K562 (cell line): Measurements from ENCODE around the gene SRRT. TPM values are rescaled to one million over a fixed set of nuclear protein-coding genes. Genes with fewer than 3 reads are reported as not detected.

Experiments
- ATF7 ChIP-seq: fragments of 450-650 bp; IDR thresholded peaks from 2 replicates; pipeline ENCODE4 v1.7.1; 2014; ENCODE audit warnings: mild to moderate bottlenecking, moderate library complexity
- CHD2 ChIP-seq: IDR thresholded peaks from 2 replicates; pipeline ENCODE4 v1.6.1; 2011; ENCODE audit warnings: low read depth, low read length
- FOXA3 ChIP-seq, 2 experiments: fragments of 450-650 bp in 1 of 2; sonication (generic) in 1 of 2; formaldehyde crosslinking; IDR thresholded peaks in 1 of 2; conservative IDR thresholded peaks in 1 of 2; 2 replicates each; pipeline versions ENCODE4 v1.4.0 to v1.8.0; 2020 to 2022; ENCODE audit warnings: mild to moderate bottlenecking in 2 of 2, missing genetic modification reagents in 1 of 2
- KHSRP ChIP-seq: fragments of 450-650 bp; IDR thresholded peaks from 2 replicates; pipeline ENCODE4 v1.6.1; 2017
- KLF1 ChIP-seq: fragments of 450-650 bp; IDR thresholded peaks from 2 replicates; pipeline ENCODE4 v1.6.1; 2016; ENCODE audit warnings: missing genetic modification characterization, missing compliant biosample characterization
- NR1H2 ChIP-seq: sonication (generic); formaldehyde crosslinking; IDR thresholded peaks from 2 replicates; pipeline ENCODE4 v1.4.0; 2020; ENCODE audit warnings: mild to moderate bottlenecking, missing genetic modification reagents
- NR2C1 ChIP-seq, 2 experiments: fragments of 450-650 bp; IDR thresholded peaks; 2 replicates each; pipeline ENCODE4 v1.6.1; 2017; ENCODE audit warnings: mild to moderate bottlenecking in 2 of 2, antibody characterized with exemption in 1 of 2, inconsistent platforms in 1 of 2, missing compliant biosample characterization in 1 of 2, missing genetic modification characterization in 1 of 2
- NUFIP1 ChIP-seq: fragments of 450-650 bp; IDR thresholded peaks from 2 replicates; pipeline ENCODE4 v1.6.1; 2018; ENCODE audit not compliant: partially characterized antibody
- POLR3A ChIP-seq: IDR thresholded peaks from 2 replicates; pipeline ENCODE4 v1.6.1; 2011; ENCODE audit warnings: borderline replicate concordance, mild to moderate bottlenecking, moderate library complexity; ENCODE audit not compliant: insufficient read length, insufficient read depth; ENCODE audit errors: extremely low read depth
- SMAD1 ChIP-seq: fragments of 150-350 bp; IDR thresholded peaks from 2 replicates; pipeline ENCODE4 v1.6.1; 2014; ENCODE audit warnings: low read length, low read depth; ENCODE audit not compliant: partially characterized antibody
- SMARCA5 ChIP-seq: fragments of 450-650 bp; IDR thresholded peaks from 2 replicates; pipeline ENCODE4 v1.6.1; 2016
- SP2 ChIP-seq: IDR thresholded peaks from 2 replicates; pipeline ENCODE4 v1.6.1; 2011; ENCODE audit warnings: mild to moderate bottlenecking, low read depth, low read length, moderate library complexity; ENCODE audit not compliant: poor library complexity, severe bottlenecking; ENCODE audit errors: extremely low read depth
- ZFX ChIP-seq: sonication (generic); formaldehyde crosslinking; IDR thresholded peaks from 2 replicates; pipeline ENCODE4 v1.8.0; 2022; ENCODE audit warnings: mild to moderate bottlenecking, missing genetic modification reagents, moderate library complexity
- polyA plus RNA-seq, 8 experiments: library from polyadenylated mRNA; depleted of rRNA in 4 of 8; stranded (reverse) in 5 of 8; unstranded in 3 of 8; fragments of >200 nt; fragmentation: Nextera tagmentation in 2 of 8; fragmentation: Illumina TruSeq in 1 of 8; extraction: Ambion mirVana in 2 of 8; extraction: Trizol in 1 of 8; gene quantifications; 2 replicates each; pipeline versions ENCODE4 v1.2.1 to v1.2.3, GENCODE V29; 2011 to 2014; ENCODE audit warnings: inconsistent platforms in 1 of 8, missing spikeins in 1 of 8
- total RNA-seq, 7 experiments: library from RNA; depleted of rRNA in 6 of 7; stranded (reverse); fragments of >200 nt in 6 of 7; fragmentation: Illumina TruSeq in 2 of 7; extraction: Trizol in 2 of 7; gene quantifications; 2 replicates each; pipeline versions ENCODE4 v1.2.1 to v1.2.3, GENCODE V29; 2011 to 2021; ENCODE audit warnings: low replicate concordance in 1 of 7
- TF ChIP-seq, protein P1 (sequence below): conservative IDR thresholded peaks from 2 replicates; pipeline ENCODE4 v1.6.1; 2011; ENCODE audit warnings: low read depth, mild to moderate bottlenecking, low read length; ENCODE audit not compliant: control insufficient read depth
- TF ChIP-seq, protein P2 (sequence below): fragments of 450-650 bp; formaldehyde crosslinking; IDR thresholded peaks from 2 replicates; pipeline ENCODE4 v1.4.0; 2020; ENCODE audit warnings: mild to moderate bottlenecking, mixed read lengths
- TF ChIP-seq, protein P3 (sequence below), 3 experiments: fragments of 200-800 bp in 1 of 3; fragments of 250-450 bp in 1 of 3; fragments of 450-650 bp in 1 of 3; sonication (Bioruptor Pico) in 1 of 3; sonication (Bioruptor generic) in 1 of 3; formaldehyde crosslinking in 1 of 3; IDR thresholded peaks; 2 replicates each; pipeline versions ENCODE4 v1.6.1 to v1.8.0; 2016 to 2022; ENCODE audit warnings: mild to moderate bottlenecking in 2 of 3, missing genetic modification characterization in 2 of 3, missing compliant biosample characterization in 1 of 3, moderate library complexity in 1 of 3
- TF ChIP-seq, protein P4 (sequence below): fragments of 250-450 bp; sonication (Bioruptor Pico); IDR thresholded peaks from 2 replicates; pipeline ENCODE4 v1.5.1; 2021; ENCODE audit warnings: mild to moderate bottlenecking
- TF ChIP-seq, protein P5 (sequence below): sonication (generic); formaldehyde crosslinking; IDR thresholded peaks from 2 replicates; pipeline ENCODE4 v1.8.0; 2022; ENCODE audit warnings: mild to moderate bottlenecking, missing genetic modification reagents

The SRRT gene
- total and polyA plus RNA-seq, 9 of the 15 experiments (the other 6 are each of a cell fraction or from before 2014, with no cell fraction given), result 10.3 to 263 (median 84.4) TPM

DNA sequence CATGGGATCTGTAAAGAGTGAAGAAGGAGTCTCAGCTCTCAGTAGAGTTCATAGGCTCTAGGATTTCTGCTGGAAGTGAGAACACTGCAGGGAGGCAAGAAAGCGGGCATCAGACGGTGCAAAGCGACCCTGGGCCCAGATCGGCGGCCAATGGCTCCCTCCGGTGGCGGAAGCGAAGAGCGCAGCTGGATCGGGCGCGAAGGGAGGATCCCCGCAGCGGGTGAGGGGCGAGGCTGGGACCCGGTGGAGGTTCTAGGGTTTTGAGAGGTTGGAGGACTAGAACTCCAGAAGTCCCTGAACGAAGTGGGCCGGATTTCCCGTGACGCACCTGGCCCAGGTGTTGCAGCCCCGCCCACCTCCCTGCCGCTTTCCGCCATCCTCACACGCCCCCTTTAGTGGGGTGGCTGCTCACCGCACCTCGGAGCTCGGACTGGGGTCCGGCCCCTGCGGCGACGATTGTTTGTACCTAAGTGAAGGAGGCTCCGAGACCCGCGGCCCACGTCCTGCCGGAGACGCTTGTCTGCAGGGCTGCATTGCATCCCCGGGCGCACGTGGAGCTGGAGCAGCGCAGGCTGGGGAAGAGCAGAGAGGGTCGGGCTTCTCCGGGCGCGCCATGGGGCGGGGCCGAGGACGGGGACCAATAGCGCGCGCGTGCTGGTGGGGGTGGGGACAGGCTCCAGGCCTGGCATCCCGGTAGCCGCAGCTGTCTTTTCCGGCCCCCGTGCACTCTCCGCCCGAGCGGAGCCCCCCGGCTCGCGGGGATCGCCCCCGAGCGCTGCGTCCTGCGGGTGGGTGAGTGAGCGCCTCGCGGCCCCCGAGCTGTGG is 22.6 kb upstream of the SRRT start, which contains the start of gene SLC12A9 (continued):
- TF ChIP-seq FOXA3 (CRISPR knock-in tag; conservative IDR thresholded peaks at IDR 0.05 in 1 of 2, IDR thresholded peaks at IDR 0.05 in 1 of 2) (0 out of 4 replicates have a peak, but pooled peaks of 1 of the 2 experiments have one; percentile 62), POLR3A (no peak), SMARCA5 (no peak), ATF7 (peak; percentile 68), ZFX (peak; percentile 56), NR2C1 (IDR thresholded peaks at IDR 0.05) (no peak), NR2C1 (tag; IDR thresholded peaks at IDR 0.05) (no peak), KLF1 (tag) (peak; percentile 89), NUFIP1 (no peak), NR1H2 (0 out of 2 replicates have a peak, but pooled peaks have one; percentile 63), SMAD1 (no peak), CHD2 (no peak), KHSRP (no peak), SP2 (no peak)
- TF ChIP-seq, protein P1, sequence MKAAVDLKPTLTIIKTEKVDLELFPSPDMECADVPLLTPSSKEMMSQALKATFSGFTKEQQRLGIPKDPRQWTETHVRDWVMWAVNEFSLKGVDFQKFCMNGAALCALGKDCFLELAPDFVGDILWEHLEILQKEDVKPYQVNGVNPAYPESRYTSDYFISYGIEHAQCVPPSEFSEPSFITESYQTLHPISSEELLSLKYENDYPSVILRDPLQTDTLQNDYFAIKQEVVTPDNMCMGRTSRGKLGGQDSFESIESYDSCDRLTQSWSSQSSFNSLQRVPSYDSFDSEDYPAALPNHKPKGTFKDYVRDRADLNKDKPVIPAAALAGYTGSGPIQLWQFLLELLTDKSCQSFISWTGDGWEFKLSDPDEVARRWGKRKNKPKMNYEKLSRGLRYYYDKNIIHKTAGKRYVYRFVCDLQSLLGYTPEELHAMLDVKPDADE, result peak; percentile 94
- TF ChIP-seq, protein P2, sequence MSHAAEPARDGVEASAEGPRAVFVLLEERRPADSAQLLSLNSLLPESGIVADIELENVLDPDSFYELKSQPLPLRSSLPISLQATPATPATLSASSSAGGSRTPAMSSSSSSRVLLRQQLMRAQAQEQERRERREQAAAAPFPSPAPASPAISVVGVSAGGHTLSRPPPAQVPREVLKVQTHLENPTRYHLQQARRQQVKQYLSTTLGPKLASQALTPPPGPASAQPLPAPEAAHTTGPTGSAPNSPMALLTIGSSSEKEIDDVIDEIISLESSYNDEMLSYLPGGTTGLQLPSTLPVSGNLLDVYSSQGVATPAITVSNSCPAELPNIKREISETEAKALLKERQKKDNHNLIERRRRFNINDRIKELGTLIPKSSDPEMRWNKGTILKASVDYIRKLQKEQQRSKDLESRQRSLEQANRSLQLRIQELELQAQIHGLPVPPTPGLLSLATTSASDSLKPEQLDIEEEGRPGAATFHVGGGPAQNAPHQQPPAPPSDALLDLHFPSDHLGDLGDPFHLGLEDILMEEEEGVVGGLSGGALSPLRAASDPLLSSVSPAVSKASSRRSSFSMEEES (CRISPR knock-in tag), result no peak
- TF ChIP-seq, protein P3, sequence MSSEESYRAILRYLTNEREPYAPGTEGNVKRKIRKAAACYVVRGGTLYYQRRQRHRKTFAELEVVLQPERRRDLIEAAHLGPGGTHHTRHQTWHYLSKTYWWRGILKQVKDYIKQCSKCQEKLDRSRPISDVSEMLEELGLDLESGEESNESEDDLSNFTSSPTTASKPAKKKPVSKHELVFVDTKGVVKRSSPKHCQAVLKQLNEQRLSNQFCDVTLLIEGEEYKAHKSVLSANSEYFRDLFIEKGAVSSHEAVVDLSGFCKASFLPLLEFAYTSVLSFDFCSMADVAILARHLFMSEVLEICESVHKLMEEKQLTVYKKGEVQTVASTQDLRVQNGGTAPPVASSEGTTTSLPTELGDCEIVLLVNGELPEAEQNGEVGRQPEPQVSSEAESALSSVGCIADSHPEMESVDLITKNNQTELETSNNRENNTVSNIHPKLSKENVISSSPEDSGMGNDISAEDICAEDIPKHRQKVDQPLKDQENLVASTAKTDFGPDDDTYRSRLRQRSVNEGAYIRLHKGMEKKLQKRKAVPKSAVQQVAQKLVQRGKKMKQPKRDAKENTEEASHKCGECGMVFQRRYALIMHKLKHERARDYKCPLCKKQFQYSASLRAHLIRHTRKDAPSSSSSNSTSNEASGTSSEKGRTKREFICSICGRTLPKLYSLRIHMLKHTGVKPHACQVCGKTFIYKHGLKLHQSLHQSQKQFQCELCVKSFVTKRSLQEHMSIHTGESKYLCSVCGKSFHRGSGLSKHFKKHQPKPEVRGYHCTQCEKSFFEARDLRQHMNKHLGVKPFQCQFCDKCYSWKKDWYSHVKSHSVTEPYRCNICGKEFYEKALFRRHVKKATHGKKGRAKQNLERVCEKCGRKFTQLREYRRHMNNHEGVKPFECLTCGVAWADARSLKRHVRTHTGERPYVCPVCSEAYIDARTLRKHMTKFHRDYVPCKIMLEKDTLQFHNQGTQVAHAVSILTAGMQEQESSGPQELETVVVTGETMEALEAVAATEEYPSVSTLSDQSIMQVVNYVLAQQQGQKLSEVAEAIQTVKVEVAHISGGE (CRISPR knock-in tag; IDR thresholded peaks at IDR 0.05), result no peak
- TF ChIP-seq, protein P4, sequence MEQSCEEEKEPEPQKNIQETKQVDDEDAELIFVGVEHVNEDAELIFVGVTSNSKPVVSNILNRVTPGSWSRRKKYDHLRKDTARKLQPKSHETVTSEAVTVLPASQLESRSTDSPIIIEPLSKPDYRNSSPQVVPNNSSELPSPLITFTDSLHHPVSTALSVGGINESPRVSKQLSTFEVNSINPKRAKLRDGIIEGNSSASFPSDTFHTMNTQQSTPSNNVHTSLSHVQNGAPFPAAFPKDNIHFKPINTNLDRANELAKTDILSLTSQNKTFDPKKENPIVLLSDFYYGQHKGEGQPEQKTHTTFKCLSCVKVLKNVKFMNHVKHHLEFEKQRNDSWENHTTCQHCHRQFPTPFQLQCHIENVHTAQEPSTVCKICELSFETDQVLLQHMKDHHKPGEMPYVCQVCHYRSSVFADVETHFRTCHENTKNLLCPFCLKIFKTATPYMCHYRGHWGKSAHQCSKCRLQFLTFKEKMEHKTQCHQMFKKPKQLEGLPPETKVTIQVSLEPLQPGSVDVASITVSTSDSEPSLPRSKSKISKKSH (CRISPR knock-in tag), result no peak
- TF ChIP-seq, protein P5, sequence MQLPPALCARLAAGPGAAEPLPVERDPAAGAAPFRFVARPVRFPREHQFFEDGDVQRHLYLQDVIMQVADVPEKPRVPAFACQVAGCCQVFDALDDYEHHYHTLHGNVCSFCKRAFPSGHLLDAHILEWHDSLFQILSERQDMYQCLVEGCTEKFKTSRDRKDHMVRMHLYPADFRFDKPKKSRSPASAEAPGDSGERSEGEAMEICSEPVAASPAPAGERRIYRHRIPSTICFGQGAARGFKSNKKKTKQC (CRISPR knock-in tag), result peak; percentile 80
